Astrocyte (in vitro differentiated cells and primary cell): ENCODE results near the gene BFAR. TPM values are rescaled to one million over a fixed set of nuclear protein-coding genes. Genes with fewer than 3 reads are reported as not detected.
"Not testable (repeated sequence)": the region's sequence is repeated elsewhere in the genome, so short reads cannot be mapped to it uniquely, and the experiment has no call there.

ENCODE experiments used
- DNase-seq: peaks from one replicate; pipeline ENCODE4 v3.0.0-alpha.2; 2010; ENCODE audit warnings: low read depth
- FAIRE-seq: peaks from 2 replicates; lab custom pipeline; 2011; peaks lifted over from hg19 to GRCh38; lab: Jason Lieb, UNC
- H2AFZ ChIP-seq: 2 replicates; pipeline ENCODE4 v1.6.0; 2012; ENCODE audit warnings: low read depth, low read length, inconsistent platforms
- H3K27ac ChIP-seq: 2 replicates; pipeline ENCODE4 v1.5.1; 2011; ENCODE audit warnings: low read depth, low read length, inconsistent platforms
- H3K27me3 ChIP-seq: 2 replicates; pipeline ENCODE4 v1.6.0; 2011; ENCODE audit warnings: low read length, inconsistent platforms; ENCODE audit not compliant: insufficient read depth
- H3K36me3 ChIP-seq: 2 replicates; pipeline ENCODE4 v1.5.1; 2011; ENCODE audit warnings: low read length, inconsistent platforms; ENCODE audit not compliant: insufficient read depth
- H3K4me1 ChIP-seq: 2 replicates; pipeline ENCODE4 v1.5.1; 2011; ENCODE audit warnings: low read length, inconsistent platforms; ENCODE audit not compliant: insufficient read depth
- H3K4me2 ChIP-seq: 2 replicates; pipeline ENCODE4 v1.6.0; 2012; ENCODE audit warnings: low read length, inconsistent platforms
- H3K4me3 ChIP-seq: 2 replicates; pipeline ENCODE4 v1.5.1; 2011; ENCODE audit warnings: low read depth, mild to moderate bottlenecking, low read length, inconsistent platforms; ENCODE audit not compliant: insufficient read depth
- H3K79me2 ChIP-seq: 2 replicates; pipeline ENCODE4 v1.6.0; 2012; ENCODE audit warnings: mild to moderate bottlenecking, low read length, inconsistent platforms; ENCODE audit not compliant: insufficient read depth
- H3K9ac ChIP-seq: 2 replicates; pipeline ENCODE4 v1.6.0; 2012; ENCODE audit warnings: mild to moderate bottlenecking, low read length, inconsistent platforms
- H3K9me3 ChIP-seq: 2 replicates; pipeline ENCODE4 v1.5.1; 2012; ENCODE audit warnings: low read depth, mild to moderate bottlenecking, low read length, inconsistent platforms; ENCODE audit not compliant: insufficient read depth
- H4K20me1 ChIP-seq: 2 replicates; pipeline ENCODE4 v1.6.0; 2012; ENCODE audit warnings: low read length, inconsistent platforms; ENCODE audit not compliant: insufficient read depth
- H3K27ac Mint-ChIP-seq: one replicate; pipeline ENCODE4 v1.8.0; 2021; ENCODE audit warnings: mild to moderate bottlenecking, mixed read lengths; ENCODE audit not compliant: unreplicated experiment
- H3K27me3 Mint-ChIP-seq: one replicate; pipeline ENCODE4 v1.8.0; 2021; ENCODE audit warnings: low read depth, mixed read lengths; ENCODE audit not compliant: unreplicated experiment
- H3K36me3 Mint-ChIP-seq: one replicate; pipeline ENCODE4 v1.8.0; 2021; ENCODE audit warnings: low read depth, mixed read lengths; ENCODE audit not compliant: unreplicated experiment
- H3K4me1 Mint-ChIP-seq: one replicate; pipeline ENCODE4 v1.8.0; 2021; ENCODE audit warnings: low read depth, mixed read lengths; ENCODE audit not compliant: unreplicated experiment
- H3K4me3 Mint-ChIP-seq: one replicate; pipeline ENCODE4 v1.8.0; 2021; ENCODE audit warnings: mild to moderate bottlenecking, moderate library complexity, mixed read lengths; ENCODE audit not compliant: unreplicated experiment
- H3K9me3 Mint-ChIP-seq: one replicate; pipeline ENCODE4 v1.8.0; 2021; ENCODE audit warnings: mild to moderate bottlenecking, mixed read lengths; ENCODE audit not compliant: unreplicated experiment
- CTCF ChIP-seq: IDR thresholded peaks from 2 replicates; pipeline ENCODE4 v1.5.1; 2011; ENCODE audit warnings: low read depth, mild to moderate bottlenecking, inconsistent platforms, low read length, moderate library complexity; ENCODE audit not compliant: insufficient read depth
- EZH2 ChIP-seq: IDR thresholded peaks from 2 replicates; pipeline ENCODE4 v1.6.1; 2012; ENCODE audit warnings: mild to moderate bottlenecking, low read length, inconsistent platforms; ENCODE audit not compliant: insufficient read depth
- total RNA-seq: library from RNA; stranded (reverse); gene quantifications from 2 replicates; pipeline ENCODE4 v1.2.1, GENCODE V29; 2021

BFAR gene
- total RNA-seq, 1 donor from 2014 or later, result 93.7 TPM

- no peak overlapping the region for H3K4me2 ChIP-seq
- H3K27ac ChIP-seq, result no peak overlapping the region
- no peak for TF ChIP-seq CTCF
- TF ChIP-seq EZH2, result no peak
- Mint-ChIP-seq H3K4me3 (peak overlapping the region; percentile 69), H3K36me3 (peaks cover 10% of the 10 kb centered on the region), H3K27me3 (no peaks in the 10 kb centered on the region), H3K4me1 (peaks cover 27% of the 10 kb centered on the region), H3K27ac (peak overlapping the region; percentile 30), H3K9me3 (no peaks in the 10 kb centered on the region)
- no peak for FAIRE-seq
- no peak for DNase-seq
- H3K36me3 ChIP-seq, result peaks cover 18% of the 10 kb centered on the region
- peaks cover 69% of the 10 kb centered on the region for H4K20me1 ChIP-seq
- peaks cover 10% of the 10 kb centered on the region for H3K4me1 ChIP-seq
- H2AFZ ChIP-seq, result no peak overlapping the region
- no peaks in the 10 kb centered on the region for H3K9me3 ChIP-seq
- no peak overlapping the region for H3K9ac ChIP-seq
- no peak overlapping the region for H3K4me3 ChIP-seq
- H3K27me3 ChIP-seq, result no peaks in the 10 kb centered on the region
- peaks cover 82% of the 10 kb centered on the region for H3K79me2 ChIP-seq
Measured at GRCh38 chr16:14635395-14636165, 2.8 kb downstream of the BFAR start.

GRCh38 chr16:14636179-14636950 is 3.6 kb downstream of the BFAR start:
- not testable (repeated sequence) for H3K4me2 ChIP-seq, H2AFZ ChIP-seq, H3K27me3 ChIP-seq, H3K4me3 ChIP-seq, H3K27ac ChIP-seq, H3K9me3 ChIP-seq, H3K9ac ChIP-seq, H3K27me3 Mint-ChIP-seq, H3K4me1 ChIP-seq, H3K9me3 Mint-ChIP-seq, FAIRE-seq, DNase-seq
- Histone ChIP-seq H4K20me1 (peaks cover 75% of the 10 kb centered on the region), H3K79me2 (peaks cover 90% of the 10 kb centered on the region), H3K36me3 (peaks cover 22% of the 10 kb centered on the region)
- Mint-ChIP-seq H3K4me3 (peak overlapping the region; percentile 69), H3K4me1 (peaks cover 27% of the 10 kb centered on the region), H3K27ac (peak overlapping the region; percentile 87), H3K36me3 (peaks cover 15% of the 10 kb centered on the region)

- H3K9me3 ChIP-seq, H3K9me3 Mint-ChIP-seq, H3K9ac ChIP-seq, H3K4me1 ChIP-seq, DNase-seq, H3K4me2 ChIP-seq, H3K4me3 ChIP-seq, FAIRE-seq, H3K27me3 ChIP-seq, H2AFZ ChIP-seq, H3K27me3 Mint-ChIP-seq, H3K27ac ChIP-seq: not testable (repeated sequence)
- Histone ChIP-seq H3K36me3 (peaks cover 22% of the 10 kb centered on the region), H4K20me1 (peaks cover 79% of the 10 kb centered on the region), H3K79me2 (peaks cover 95% of the 10 kb centered on the region)
- peak overlapping the region; percentile 69 for H3K4me3 Mint-ChIP-seq
- peaks cover 27% of the 10 kb centered on the region for H3K4me1 Mint-ChIP-seq
- H3K27ac Mint-ChIP-seq, result peak overlapping the region; percentile 87
- H3K36me3 Mint-ChIP-seq, result peaks cover 15% of the 10 kb centered on the region
Measured at GRCh38 chr16:14636951-14637240, 4.1 kb downstream of the BFAR start.
